Cortex of kidney (tissue), 1 donor: ENCODE measurements around the gene AKT2.
"Not testable (repeated sequence)": the region's sequence is repeated elsewhere in the genome, so short reads cannot be mapped to it uniquely, and the experiment has no call there.

ENCODE experiments used
- DNase-seq: peaks from one replicate; lab custom pipeline; 2025; lab: John Stamatoyannopoulos, UW

Gene AKT2

GRCh38 chr19:40219029-40219428 is 66.1 kb downstream of the AKT2 start:
- not testable (repeated sequence) for DNase-seq

GRCh38 chr19:40217934-40218890 is 66.9 kb downstream of the AKT2 start, which contains the start of gene TTC9B:
Gene TTC9B, minus strand, starts transcription at chr19:40218384. Its CDS starts 3 bp downstream, at chr19:40218381.
- no peak for DNase-seq

DNA sequence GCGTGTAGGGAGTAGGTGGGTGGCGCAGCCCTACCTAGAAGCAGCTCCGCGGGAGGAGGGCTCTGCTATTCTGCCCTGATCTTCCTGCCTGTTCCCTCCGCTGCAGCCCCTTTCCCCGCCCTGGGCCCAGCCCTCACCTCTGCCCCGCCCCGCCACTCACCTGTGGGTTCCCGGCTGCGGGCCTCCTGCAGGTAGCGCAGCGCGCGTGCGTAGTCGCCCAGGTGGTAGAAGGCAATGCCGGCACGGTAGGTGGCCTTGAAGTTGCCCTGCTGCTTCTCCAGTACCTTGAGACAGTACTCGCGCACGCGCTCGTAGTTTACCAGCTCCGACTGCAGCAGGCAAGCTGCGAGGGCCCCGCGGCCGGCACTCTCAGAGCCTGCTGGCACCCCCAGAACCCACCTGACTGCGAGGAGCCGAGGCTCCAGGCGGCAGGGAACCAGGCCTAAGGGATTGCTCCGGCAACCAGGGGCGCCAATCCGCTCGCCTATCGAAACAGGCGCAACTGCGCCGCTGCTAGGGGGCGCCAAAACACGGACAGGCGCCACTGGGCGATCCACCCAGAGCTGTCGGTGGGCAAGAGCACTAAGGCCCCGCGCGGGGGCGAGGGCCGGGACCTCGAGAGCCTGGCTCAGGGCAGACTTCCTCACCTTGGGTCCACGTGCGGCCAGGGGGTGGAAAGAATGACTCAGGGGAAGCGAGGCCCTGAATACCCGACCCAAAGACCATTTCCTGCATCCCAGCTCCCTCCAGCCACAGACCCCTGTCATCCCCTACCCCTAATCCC is 67.9 kb downstream of the AKT2 start:
- no peak for DNase-seq

DNA sequence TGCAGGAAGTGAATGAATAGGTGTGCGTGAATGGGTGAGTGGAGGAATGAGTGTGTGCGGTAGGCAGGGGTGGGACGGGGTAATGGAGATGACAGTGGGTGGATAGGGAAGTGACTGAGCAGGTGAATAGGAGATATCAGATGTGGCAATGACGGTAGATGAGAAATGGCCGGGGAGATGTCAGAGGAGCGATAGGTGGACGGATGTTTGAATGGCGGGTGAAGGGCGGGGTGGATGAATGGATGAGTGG is 68.4 kb downstream of the AKT2 start:
- no peak for DNase-seq

DNA sequence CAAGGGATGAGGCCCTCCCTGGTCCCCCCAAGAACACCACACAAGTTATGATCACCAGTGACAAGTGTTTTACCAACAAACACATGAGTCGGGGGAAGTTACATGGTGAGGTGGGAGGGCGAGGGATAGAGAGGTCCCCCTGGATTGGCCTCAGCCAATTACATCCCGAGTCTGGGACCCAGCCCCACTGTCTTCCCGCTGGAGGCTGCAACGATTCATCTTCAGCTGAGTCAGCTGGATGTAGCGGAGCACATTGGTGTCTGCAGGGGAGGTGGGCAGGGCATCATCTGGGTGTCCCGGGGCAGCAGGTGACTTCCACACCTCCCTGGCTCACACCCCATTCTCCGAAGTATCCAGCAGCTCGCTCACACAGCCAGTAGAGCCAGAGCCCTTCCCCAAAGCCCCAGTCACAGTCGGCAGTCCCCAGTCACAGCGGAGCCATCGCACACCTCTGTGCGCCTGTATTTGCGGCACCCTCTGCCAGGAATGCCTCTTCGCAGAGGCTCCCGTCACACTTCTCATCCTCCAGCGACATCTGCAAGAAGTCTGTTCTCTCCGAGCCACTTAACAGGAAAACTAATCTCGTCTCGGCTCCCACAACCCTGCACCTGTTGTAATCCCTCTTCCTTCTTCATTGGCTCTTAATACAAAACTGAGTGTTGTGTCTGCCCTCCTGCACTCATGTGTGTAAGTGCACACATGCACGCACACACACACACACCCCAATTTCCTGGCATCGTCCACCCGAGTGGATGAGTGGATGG is 69.0 kb downstream of the AKT2 start:
- DNase-seq = no peak

- no peak for DNase-seq
These were observed 70.2 kb downstream of the AKT2 start for GRCh38 chr19:40214936-40215335.

GRCh38 chr19:40213882-40214570 is 71.1 kb downstream of the AKT2 start:
- DNase-seq = no peak

- no peak for DNase-seq
These were observed 71.8 kb downstream of the AKT2 start for GRCh38 chr19:40213251-40213829.

DNA sequence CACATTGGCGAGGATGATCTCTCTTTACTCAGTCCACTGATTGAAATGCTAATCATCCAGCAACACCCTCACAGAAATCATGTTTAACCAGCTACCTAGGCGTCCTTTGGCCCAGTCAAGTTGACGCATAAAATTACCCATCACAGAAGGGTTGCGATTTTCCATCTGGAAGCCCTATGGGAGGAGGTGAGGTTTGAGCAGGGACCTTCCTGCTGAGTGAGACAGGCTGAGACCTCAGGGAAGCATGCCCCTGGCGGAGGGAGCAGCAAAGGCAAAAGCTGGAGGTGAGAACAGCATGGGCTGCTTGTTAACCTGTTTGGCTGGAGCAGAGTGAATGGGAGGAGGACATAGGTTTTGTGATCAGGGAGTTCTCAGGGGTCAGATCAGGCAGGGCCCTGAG is 74.3 kb downstream of the AKT2 start:
- no peak for DNase-seq

DNA sequence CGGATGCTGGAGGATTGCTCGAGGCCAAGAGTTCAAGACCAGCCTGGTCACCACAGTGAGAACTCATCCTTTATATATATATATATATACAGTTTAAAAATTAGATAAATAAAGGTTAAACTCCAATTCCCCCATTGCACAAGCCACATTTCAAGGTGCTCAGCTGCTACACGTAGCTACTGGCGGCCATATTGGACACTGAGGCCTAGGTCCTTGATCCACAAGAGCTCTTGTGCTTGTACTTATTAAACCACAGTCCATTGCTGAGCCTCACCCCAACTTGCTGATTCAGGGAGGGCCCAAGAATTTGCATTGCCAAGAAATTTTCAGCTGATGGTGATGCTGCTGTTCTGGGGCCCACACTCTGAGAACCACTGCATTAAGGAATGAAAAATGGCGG is 76.5 kb downstream of the AKT2 start:
- DNase-seq = no peak

DNA sequence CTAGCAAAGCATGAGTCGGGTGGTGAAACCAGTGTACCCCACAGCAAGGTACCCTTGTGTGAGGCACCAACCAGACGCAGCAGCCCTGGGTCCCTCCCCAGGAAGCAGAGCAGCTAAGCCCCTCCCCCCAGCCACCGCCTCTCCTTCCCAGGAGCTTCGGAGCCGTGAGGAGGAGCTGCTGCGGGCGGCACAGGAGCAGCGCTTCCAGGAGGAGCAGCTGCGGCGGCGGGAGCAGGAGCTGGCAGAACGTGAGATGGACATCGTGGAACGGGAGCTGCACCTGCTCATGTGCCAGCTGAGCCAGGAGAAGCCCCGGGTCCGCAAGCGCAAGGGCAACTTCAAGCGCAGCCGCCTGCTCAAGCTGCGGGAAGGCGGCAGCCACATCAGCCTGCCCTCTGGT is 79.4 kb downstream of the AKT2 start:
- DNase-seq = no peak

- no peak for DNase-seq
These were observed 80.8 kb downstream of the AKT2 start for GRCh38 chr19:40204381-40204780.

DNA sequence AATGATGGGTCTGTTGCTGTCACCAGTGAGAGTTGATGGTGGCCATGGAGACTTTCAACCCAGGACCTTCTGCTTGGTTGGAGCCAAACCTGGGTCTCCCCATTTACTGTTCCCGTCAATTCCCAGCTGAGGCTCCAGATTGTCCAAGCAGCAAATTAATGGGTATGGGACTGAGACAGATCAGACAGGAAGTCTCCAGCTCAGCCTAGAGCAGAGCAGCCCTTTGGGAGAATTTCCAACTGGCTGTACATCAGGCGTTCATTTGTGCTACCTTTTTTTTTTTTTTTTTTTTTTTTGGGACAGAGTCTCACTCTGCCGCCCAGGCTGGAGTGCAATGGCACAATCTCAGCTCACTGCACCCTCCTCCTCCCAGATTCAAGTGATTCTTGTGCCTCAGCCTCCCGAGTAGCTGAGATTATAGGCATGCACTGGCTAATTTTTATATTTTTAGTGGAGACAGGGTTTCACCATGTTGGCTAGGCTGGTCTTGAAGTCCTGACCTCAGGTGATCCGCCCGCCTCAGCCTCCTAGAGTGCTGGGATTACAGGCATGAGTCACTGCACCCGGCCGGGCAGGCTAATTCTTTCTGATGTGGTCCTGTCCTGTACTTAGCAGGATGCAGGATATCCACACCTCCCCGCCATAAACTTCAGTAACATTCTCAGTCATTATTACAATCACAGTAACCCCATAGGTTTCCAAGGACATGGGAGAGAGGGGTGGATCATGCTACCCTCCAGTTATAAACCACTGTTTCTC is 84.6 kb downstream of the AKT2 start:
- no peak for DNase-seq

GRCh38 chr19:40198272-40198990 is 86.7 kb downstream of the AKT2 start:
- DNase-seq = no peak

- DNase-seq = no peak
These were observed 91.6 kb downstream of the AKT2 start for GRCh38 chr19:40193587-40193849.

DNA sequence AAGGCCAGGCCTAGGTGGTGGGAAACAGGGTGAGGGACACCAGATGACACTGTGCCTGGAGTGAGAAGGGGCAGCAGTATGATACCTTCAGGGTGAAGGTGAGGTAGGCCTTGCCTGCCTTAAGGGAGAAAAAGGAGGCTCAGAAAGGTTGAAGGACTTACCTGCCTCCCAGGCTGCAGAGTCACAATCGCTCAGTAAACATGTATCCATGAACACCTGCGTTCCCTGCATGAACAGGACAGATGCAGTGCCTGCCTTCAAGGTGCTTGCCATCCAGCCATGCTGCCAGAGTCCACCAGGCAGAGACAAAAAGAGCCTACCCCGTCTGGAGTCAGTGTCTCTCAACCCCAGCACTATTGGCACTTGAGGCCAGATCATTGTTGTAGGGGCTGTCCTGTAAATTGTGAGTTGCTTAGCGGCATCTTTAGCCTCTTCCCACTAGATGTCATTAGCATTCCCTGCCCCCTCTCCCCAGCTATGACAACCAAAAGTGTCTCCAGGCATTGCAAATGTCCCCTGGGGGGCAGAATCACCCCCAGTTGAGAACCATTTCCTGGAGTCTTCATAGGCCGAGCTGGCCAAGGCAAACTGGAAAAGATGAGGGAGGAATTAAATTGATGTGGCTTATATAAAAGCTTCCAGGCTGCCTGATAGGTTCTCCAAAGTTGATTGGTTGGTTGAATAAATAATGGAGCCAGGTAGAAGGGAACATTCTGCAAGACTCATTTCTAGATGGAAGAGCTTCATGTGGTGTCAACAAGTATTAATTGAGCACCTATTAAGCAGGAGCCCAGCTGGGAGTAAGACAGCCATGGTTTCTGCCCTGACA is 92.2 kb downstream of the AKT2 start:
- DNase-seq = no peak

GRCh38 chr19:40191836-40192646 is 93.1 kb downstream of the AKT2 start:
- DNase-seq = no peak
